SK-N-SH treated with all-trans-retinoic acid at 6 μM for 48 hours (cell line): ENCODE results near the gene MARCHF9.

ENCODE experiments used
- TCF4 ChIP-seq: fragments of 250-450 bp; sonication (Bioruptor Pico); IDR thresholded peaks from 2 replicates; pipeline ENCODE4 v1.8.0; 2021; ENCODE audit warnings: mild to moderate bottlenecking, moderate library complexity, borderline replicate concordance
- ZFP3 ChIP-seq: fragments of 250-450 bp; sonication (Bioruptor Pico); IDR thresholded peaks from 2 replicates; pipeline ENCODE4 v1.5.0; 2020; ENCODE audit warnings: mild to moderate bottlenecking, moderate library complexity
- ZFP30 ChIP-seq: fragments of 450-650 bp; formaldehyde crosslinking; IDR thresholded peaks from 2 replicates; pipeline ENCODE4 v1.5.0; 2022; ENCODE audit warnings: mild to moderate bottlenecking, moderate library complexity
- TF ChIP-seq, protein P1 (sequence below): fragments of 250-450 bp; sonication (Bioruptor Pico); IDR thresholded peaks from 2 replicates; pipeline ENCODE4 v1.8.0; 2020; ENCODE audit warnings: mild to moderate bottlenecking, moderate library complexity, borderline replicate concordance

- no peak for TF ChIP-seq ZFP30 (CRISPR knock-in tag)
- TF ChIP-seq, protein P1, sequence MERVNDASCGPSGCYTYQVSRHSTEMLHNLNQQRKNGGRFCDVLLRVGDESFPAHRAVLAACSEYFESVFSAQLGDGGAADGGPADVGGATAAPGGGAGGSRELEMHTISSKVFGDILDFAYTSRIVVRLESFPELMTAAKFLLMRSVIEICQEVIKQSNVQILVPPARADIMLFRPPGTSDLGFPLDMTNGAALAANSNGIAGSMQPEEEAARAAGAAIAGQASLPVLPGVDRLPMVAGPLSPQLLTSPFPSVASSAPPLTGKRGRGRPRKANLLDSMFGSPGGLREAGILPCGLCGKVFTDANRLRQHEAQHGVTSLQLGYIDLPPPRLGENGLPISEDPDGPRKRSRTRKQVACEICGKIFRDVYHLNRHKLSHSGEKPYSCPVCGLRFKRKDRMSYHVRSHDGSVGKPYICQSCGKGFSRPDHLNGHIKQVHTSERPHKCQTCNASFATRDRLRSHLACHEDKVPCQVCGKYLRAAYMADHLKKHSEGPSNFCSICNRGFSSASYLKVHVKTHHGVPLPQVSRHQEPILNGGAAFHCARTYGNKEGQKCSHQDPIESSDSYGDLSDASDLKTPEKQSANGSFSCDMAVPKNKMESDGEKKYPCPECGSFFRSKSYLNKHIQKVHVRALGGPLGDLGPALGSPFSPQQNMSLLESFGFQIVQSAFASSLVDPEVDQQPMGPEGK (CRISPR knock-in tag): no peak
- TF ChIP-seq TCF4 (CRISPR knock-in tag): no peak
- TF ChIP-seq ZFP3 (CRISPR knock-in tag): no peak
Observed at GRCh38 chr12:57795354-57795753, 40.5 kb downstream of the MARCHF9 start.
